Neuronal stem cell (in vitro differentiated cells): ENCODE results near the gene VWA5B1.

Experiments
- DNase-seq: peaks from one replicate; pipeline ENCODE4 v3.0.0-alpha.2; 2013; ENCODE audit warnings: low spot score
- H2AFZ ChIP-seq: one replicate; pipeline ENCODE4 v1.6.1; 2013; ENCODE audit warnings: mild to moderate bottlenecking, low read length, inconsistent platforms
- H2AK5ac ChIP-seq: 2 replicates; pipeline ENCODE4 v1.6.1; 2013; ENCODE audit warnings: low read depth, mild to moderate bottlenecking, inconsistent platforms, low read length, moderate library complexity, mixed read lengths
- H2BK120ac ChIP-seq: 2 replicates; pipeline ENCODE4 v1.6.1; 2013; ENCODE audit warnings: low read depth, mild to moderate bottlenecking, inconsistent platforms, low read length, moderate library complexity, mixed read lengths
- H2BK12ac ChIP-seq: one replicate; pipeline ENCODE4 v1.6.1; 2013; ENCODE audit warnings: low read length, inconsistent platforms
- H2BK15ac ChIP-seq: 2 replicates; pipeline ENCODE4 v1.6.1; 2013; ENCODE audit warnings: mild to moderate bottlenecking, low read length, inconsistent platforms, mixed read lengths
- H2BK5ac ChIP-seq: one replicate; pipeline ENCODE4 v1.6.1; 2013; ENCODE audit warnings: inconsistent platforms, mild to moderate bottlenecking, low read length, moderate library complexity
- H3K14ac ChIP-seq: one replicate; pipeline ENCODE4 v1.6.1; 2013; ENCODE audit warnings: low read length, inconsistent platforms
- H3K18ac ChIP-seq: 2 replicates; pipeline ENCODE4 v1.6.1; 2013; ENCODE audit warnings: low read length, inconsistent platforms
- H3K23ac ChIP-seq: 2 replicates; pipeline ENCODE4 v1.6.1; 2013; ENCODE audit warnings: low read depth, mild to moderate bottlenecking, mixed read lengths, low read length, inconsistent platforms; ENCODE audit not compliant: poor library complexity
- H3K27ac ChIP-seq: replicated peaks from 3 replicates; pipeline ENCODE4 v1.5.1; 2013; ENCODE audit warnings: low read length, inconsistent platforms
- H3K27me3 ChIP-seq, 3 experiments: 2 replicates each; pipeline ENCODE4 v1.6.1; 2013; ENCODE audit warnings: low read length in 3 of 3, mild to moderate bottlenecking in 2 of 3, inconsistent platforms in 1 of 3, low read depth in 1 of 3, mixed read lengths in 1 of 3, moderate library complexity in 1 of 3; ENCODE audit not compliant: control insufficient read depth in 3 of 3, insufficient read depth in 3 of 3
- H3K36me3 ChIP-seq, 2 donors: replicated peaks in 1 of 2; 2 replicates each; pipeline ENCODE4 v1.6.1; 2013; ENCODE audit warnings: low read length in 2 of 2; ENCODE audit not compliant: control insufficient read depth in 2 of 2, insufficient read depth in 2 of 2
- H3K4ac ChIP-seq: 2 replicates; pipeline ENCODE4 v1.6.1; 2013; ENCODE audit warnings: inconsistent platforms, mild to moderate bottlenecking, low read length, moderate library complexity
- H3K4me1 ChIP-seq, 2 donors: 1 replicate in 1 of 2; 2 replicates in 1 of 2; pipeline ENCODE4 v1.6.1; 2013; ENCODE audit warnings: low read length in 2 of 2, low read depth in 1 of 2; ENCODE audit not compliant: control insufficient read depth in 2 of 2, insufficient read depth in 1 of 2
- H3K4me2 ChIP-seq: one replicate; pipeline ENCODE4 v1.6.1; 2013; ENCODE audit warnings: mild to moderate bottlenecking, low read length, inconsistent platforms; ENCODE audit not compliant: insufficient read depth, poor library complexity, severe bottlenecking
- H3K4me3 ChIP-seq, 2 donors: 2 replicates each; pipeline ENCODE4 v1.5.1; 2013; ENCODE audit warnings: low read length in 2 of 2, mild to moderate bottlenecking in 2 of 2, inconsistent platforms in 1 of 2, moderate library complexity in 1 of 2
- H3K79me1 ChIP-seq: one replicate; pipeline ENCODE4 v1.6.1; 2013; ENCODE audit warnings: low read depth, mild to moderate bottlenecking, inconsistent platforms, low read length, moderate library complexity
- H3K9ac ChIP-seq: one replicate; pipeline ENCODE4 v1.6.1; 2013; ENCODE audit warnings: mild to moderate bottlenecking, low read depth, low read length, inconsistent platforms; ENCODE audit not compliant: poor library complexity
- H3K9me3 ChIP-seq, 2 donors: replicated peaks in 1 of 2; 2 replicates each; pipeline versions ENCODE3 to v1.6.1; 2013; ENCODE audit warnings: low read length in 2 of 2, mild to moderate bottlenecking in 2 of 2, inconsistent platforms in 1 of 2, low read depth in 1 of 2, mixed read lengths in 1 of 2, moderate library complexity in 1 of 2; ENCODE audit not compliant: control insufficient read depth in 2 of 2, insufficient read depth in 1 of 2
- H4K8ac ChIP-seq: one replicate; pipeline ENCODE4 v1.6.1; 2013; ENCODE audit warnings: low read depth, mild to moderate bottlenecking, inconsistent platforms, low read length, moderate library complexity
- H4K91ac ChIP-seq: one replicate; pipeline ENCODE4 v1.6.1; 2013; ENCODE audit warnings: low read length, low read depth, mild to moderate bottlenecking, inconsistent platforms; ENCODE audit not compliant: poor library complexity
- WGBS, 2 donors: extraction: QIAGEN DNeasy Blood & Tissue Kit; methylation state at CpG; one replicate each; pipeline ENCODE4 v1.1.7; 2013; ENCODE audit warnings: missing lambda C conversion rate in 2 of 2, mixed read lengths in 1 of 2; ENCODE audit not compliant: insufficient read length in 2 of 2, insufficient replicate concordance in 1 of 2; ENCODE audit errors: extremely low coverage in 2 of 2; 5-methylcytosine and 5-hydroxymethylcytosine counted together

VWA5B1 gene

DNA sequence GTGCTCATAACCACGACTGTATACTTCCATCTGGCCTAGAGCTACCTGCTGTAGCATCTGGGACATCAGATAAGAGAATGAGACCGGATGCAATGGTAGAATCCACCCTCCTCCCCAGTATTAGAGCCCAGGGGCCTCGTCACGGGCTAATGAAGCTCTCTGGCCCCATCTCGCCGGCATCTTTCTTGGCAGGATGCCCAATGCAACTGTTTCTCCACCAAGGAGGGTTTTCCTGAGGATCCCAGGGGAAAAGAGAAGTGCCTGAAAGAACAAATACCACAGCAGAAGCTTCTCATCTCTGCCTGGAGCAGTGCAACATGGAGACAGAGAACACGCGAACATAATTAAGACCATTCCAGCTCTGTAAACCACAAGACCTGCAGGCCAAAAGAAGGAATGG is 80.0 kb downstream of the VWA5B1 start:
- DNase-seq: no peak
- Histone ChIP-seq H2AFZ (no peak overlapping the region), H4K91ac (no peak overlapping the region), H3K4me2 (no peak overlapping the region), H3K4me3 (no peak overlapping the region), H4K8ac (no peak overlapping the region), H3K27ac (no peak overlapping the region), H2BK5ac (no peak overlapping the region), H3K23ac (no peak overlapping the region), H3K27me3 (peaks cover 4 to 64% (median 30%) of the 10 kb centered on the region in 3 experiments), H3K4me1 (peaks cover 0 to 5% of the 10 kb centered on the region in 2 donors), H3K18ac (no peak overlapping the region), H3K4ac (no peak overlapping the region), H3K14ac (no peak overlapping the region), H3K9ac (no peak overlapping the region), H3K79me1 (no peaks in the 10 kb centered on the region), H2AK5ac (no peak overlapping the region), H2BK15ac (no peak overlapping the region), H2BK12ac (no peak overlapping the region), H3K9me3 (no peaks in the 10 kb centered on the region), H3K36me3 (no peaks in the 10 kb centered on the region), H2BK120ac (no peak overlapping the region)
- no CpG with 5 or more reads among the region's 8 CpGs for WGBS, 2 donors

DNA sequence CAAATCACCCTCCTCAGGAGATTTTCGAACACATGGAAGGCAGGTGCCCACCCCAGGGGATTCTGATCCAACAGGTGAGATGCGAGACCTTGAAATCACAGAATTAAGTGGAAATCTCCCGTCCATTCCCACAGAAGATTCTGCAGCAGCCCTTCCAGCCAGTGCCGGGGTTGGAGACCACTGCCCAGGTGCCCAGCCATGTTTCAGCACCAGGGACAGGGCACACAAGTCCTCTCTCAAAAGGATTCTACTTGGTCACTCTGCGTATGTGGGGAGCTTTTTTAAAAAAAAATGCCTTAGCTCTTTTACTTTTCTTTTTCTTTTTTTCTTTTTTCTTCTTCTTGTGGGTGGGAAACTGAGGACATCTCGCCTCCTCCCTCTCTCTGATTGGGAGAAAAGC is 80.7 kb downstream of the VWA5B1 start:
- Histone ChIP-seq H3K4me3 (no peak overlapping the region), H3K27me3 (peaks cover 2 to 62% (median 23%) of the 10 kb centered on the region in 3 experiments), H3K9ac (no peak overlapping the region), H3K4ac (no peak overlapping the region), H2BK120ac (no peak overlapping the region), H3K4me2 (no peak overlapping the region), H2AFZ (no peak overlapping the region), H3K9me3 (no peaks in the 10 kb centered on the region), H2BK15ac (no peak overlapping the region), H2BK5ac (no peak overlapping the region), H3K79me1 (no peaks in the 10 kb centered on the region), H4K91ac (no peak overlapping the region), H2BK12ac (no peak overlapping the region), H3K23ac (no peak overlapping the region), H3K36me3 (no peaks in the 10 kb centered on the region), H3K27ac (no peak overlapping the region), H2AK5ac (no peak overlapping the region), H3K18ac (no peak overlapping the region), H3K4me1 (peaks cover 0 to 6% of the 10 kb centered on the region in 2 donors), H3K14ac (no peak overlapping the region), H4K8ac (no peak overlapping the region)
- no CpG with 5 or more reads among the region's 6 CpGs for WGBS, 2 donors
- peak; percentile 50 for DNase-seq

DNA sequence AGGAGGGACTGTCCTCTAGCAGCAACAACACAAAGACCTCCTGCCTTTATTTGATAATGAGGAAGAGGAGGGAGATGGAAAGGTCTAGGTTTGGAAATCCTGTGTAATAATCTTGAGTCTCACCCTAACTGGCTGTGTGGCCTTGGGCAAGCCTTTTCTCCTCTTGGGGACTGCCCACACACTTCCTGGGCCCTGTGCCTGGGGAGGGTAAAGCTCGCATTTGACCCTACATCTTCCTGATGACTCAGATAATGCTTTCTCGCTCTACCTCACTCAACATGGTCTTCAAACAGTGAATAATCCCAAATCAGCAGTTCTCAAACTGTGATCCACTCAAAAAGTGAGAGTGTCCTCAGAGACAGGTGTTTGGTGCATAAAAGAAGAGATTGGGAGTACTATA is 81.2 kb downstream of the VWA5B1 start:
- no peak overlapping the region for H3K27ac ChIP-seq
- no peak overlapping the region for H2BK120ac ChIP-seq
- H3K4me1 ChIP-seq: peaks cover 0 to 6% of the 10 kb centered on the region in 2 donors
- H3K27me3 ChIP-seq: peaks cover 2 to 61% (median 18%) of the 10 kb centered on the region in 3 experiments
- no peak overlapping the region for H3K23ac ChIP-seq
- H3K79me1 ChIP-seq: no peaks in the 10 kb centered on the region
- no peak overlapping the region for H3K9ac ChIP-seq
- H2AK5ac ChIP-seq: no peak overlapping the region
- no peak overlapping the region for H2AFZ ChIP-seq
- no peak overlapping the region for H3K18ac ChIP-seq
- H3K4me3 ChIP-seq: no peak overlapping the region
- WGBS, 2 donors: no CpG with 5 or more reads among the region's 2 CpGs
- H4K91ac ChIP-seq: no peak overlapping the region
- H4K8ac ChIP-seq: no peak overlapping the region
- no peak overlapping the region for H2BK5ac ChIP-seq
- no peak overlapping the region for H2BK12ac ChIP-seq
- no peak overlapping the region for H3K4ac ChIP-seq
- no peak overlapping the region for H3K14ac ChIP-seq
- no peak for DNase-seq
- H3K36me3 ChIP-seq: no peaks in the 10 kb centered on the region
- no peak overlapping the region for H3K4me2 ChIP-seq
- no peaks in the 10 kb centered on the region for H3K9me3 ChIP-seq
- no peak overlapping the region for H2BK15ac ChIP-seq

DNA sequence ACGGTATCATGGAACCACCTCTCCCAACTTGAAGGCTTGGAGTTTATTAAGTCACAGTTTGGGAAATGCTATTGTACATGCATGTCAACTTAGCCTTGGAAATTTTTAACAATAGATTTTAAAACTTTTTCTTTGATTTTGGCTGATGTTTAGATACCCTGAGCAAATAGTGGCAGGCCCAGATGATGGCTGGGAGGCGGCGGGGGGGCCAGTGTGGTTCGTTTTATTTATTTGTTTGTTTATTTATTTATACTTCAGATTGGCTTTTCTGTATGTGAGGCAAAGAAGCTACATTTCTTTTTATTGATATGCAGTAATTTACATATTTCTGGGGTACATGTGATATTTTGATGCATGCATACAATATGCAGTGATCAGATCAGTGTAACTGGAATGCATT is 82.0 kb downstream of the VWA5B1 start:
- Histone ChIP-seq H3K9me3 (no peaks in the 10 kb centered on the region), H2BK12ac (no peak overlapping the region), H3K4me2 (no peak overlapping the region), H3K4ac (no peak overlapping the region), H3K4me3 (no peak overlapping the region), H3K9ac (no peak overlapping the region), H4K91ac (no peak overlapping the region), H3K14ac (no peak overlapping the region), H3K4me1 (peaks cover 0 to 6% of the 10 kb centered on the region in 2 donors), H3K18ac (no peak overlapping the region), H2AK5ac (no peak overlapping the region), H4K8ac (no peak overlapping the region), H2BK120ac (no peak overlapping the region), H3K27ac (no peak overlapping the region), H3K36me3 (no peaks in the 10 kb centered on the region), H3K23ac (no peak overlapping the region), H2BK5ac (no peak overlapping the region), H3K27me3 (peaks cover under 1 to 53% (median 12%) of the 10 kb centered on the region in 3 experiments), H3K79me1 (peaks cover 2% of the 10 kb centered on the region), H2BK15ac (no peak overlapping the region), H2AFZ (no peak overlapping the region)
- no CpG with 5 or more reads among the region's 4 CpGs for WGBS, 2 donors
- no peak for DNase-seq
